Measurements from ENCODE around the gene ADAM11.

- peak; percentile 36 to 69 (median 62) for TF ChIP-seq POLR2AphosphoS5 (IDR thresholded peaks at IDR 0.05)
- TF ChIP-seq EP300 (IDR thresholded peaks at IDR 0.05): no peak
- no peak for TF ChIP-seq CTCF (IDR thresholded peaks at IDR 0.05)
- peak; percentile 9 to 56 for TF ChIP-seq POLR2A (IDR thresholded peaks at IDR 0.05)
These were observed 17.2 kb downstream of the ADAM11 start for GRCh38 chr17:44775838-44776621.
